Muscle of back (tissue), 11 donors: Measurements from ENCODE around the gene EPC1. TPM values are rescaled to one million over a fixed set of nuclear protein-coding genes. Genes with fewer than 3 reads are reported as not detected.
"Not testable (repeated sequence)": the region's sequence is repeated elsewhere in the genome, so short reads cannot be mapped to it uniquely, and the experiment has no call there.

Experiments used
- DNase-seq, 3 donors: peaks; one replicate each; pipeline versions ENCODE4 v3.0.0 to v3.0.0-alpha.2; 2013
- polyA plus RNA-seq, 10 donors: library from polyadenylated mRNA; unstranded; fragments of 120-200 nt; gene quantifications; one replicate each; pipeline ENCODE4 v1.2.1, GENCODE V29; 2013; ENCODE audit not compliant: insufficient read length in 10 of 10

The EPC1 gene
- polyA plus RNA-seq, 10 donors, result 31.9 to 54.2 (median 44.1) TPM

GRCh38 chr10:32295027-32295426 lies 51.9 kb downstream of the EPC1 start:
- no peak for DNase-seq

- no peak for DNase-seq
These were observed 53.4 kb downstream of the EPC1 start for GRCh38 chr10:32293581-32293980.

- DNase-seq, result no peak
These were observed 67.2 kb downstream of the EPC1 start for GRCh38 chr10:32279795-32280194.

DNA sequence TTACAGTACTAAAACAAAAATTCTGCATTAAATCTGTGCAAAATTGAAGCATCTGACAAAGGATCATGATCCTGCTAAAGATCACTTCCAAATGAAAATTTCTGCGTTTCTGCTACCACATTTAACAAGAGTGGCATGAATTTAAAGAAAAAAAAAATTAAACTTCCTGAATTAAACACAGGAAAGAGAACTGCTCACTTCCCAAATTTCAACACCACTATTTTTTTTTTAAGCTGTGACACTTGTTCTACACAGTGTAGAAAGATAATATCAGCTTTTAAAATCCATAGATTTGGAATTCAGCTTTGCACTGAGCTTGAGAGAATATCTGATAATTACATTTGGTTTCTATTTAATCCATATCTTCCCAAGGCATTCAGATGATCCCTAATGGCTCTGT lies 73.6 kb downstream of the EPC1 start:
- DNase-seq, result no peak

DNA sequence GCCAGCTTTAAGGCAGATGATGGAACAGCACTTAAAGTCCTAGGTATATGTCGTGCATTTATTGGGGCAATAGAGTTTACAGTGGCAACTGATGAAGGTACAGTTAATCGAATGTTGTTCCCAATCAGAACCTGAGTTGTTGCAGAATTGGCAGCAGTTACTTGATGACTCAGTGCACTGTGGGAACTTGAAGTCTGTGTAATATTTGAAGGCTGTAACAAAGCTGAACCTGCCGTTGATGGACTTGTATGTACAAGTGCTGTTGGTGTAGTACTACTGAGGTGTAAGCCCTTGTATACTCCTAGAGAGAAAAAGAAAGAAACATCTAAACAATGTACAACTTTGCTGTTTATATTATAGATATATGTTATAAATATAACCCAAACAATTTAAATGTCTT lies 75.3 kb downstream of the EPC1 start:
- no peak for DNase-seq

- DNase-seq, result no peak
These were observed 77.4 kb downstream of the EPC1 start for GRCh38 chr10:32269343-32270100.

DNA sequence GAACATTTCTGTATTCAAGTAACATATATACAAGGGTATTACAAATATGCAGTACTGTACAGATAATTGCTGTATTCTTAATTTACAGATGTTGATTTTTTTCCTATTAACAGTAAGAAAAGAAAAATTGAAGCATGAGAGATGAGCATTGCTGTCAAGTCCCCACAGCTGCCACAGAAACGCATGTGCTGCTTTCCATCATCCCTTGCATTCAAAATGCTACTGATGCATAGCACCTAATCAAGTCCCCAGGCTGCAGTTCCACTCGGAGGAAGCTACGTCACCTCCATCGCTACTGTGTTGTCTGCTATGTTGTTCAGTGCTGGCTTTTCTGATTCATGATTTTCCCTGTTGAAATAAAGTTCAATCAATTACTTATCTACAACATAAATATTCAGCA lies 78.2 kb downstream of the EPC1 start:
- no peak for DNase-seq

GRCh38 chr10:32266979-32267378 lies 80.0 kb downstream of the EPC1 start:
- no peak for DNase-seq

- no peak for DNase-seq
These were observed 80.4 kb downstream of the EPC1 start for GRCh38 chr10:32266566-32266965.

DNA sequence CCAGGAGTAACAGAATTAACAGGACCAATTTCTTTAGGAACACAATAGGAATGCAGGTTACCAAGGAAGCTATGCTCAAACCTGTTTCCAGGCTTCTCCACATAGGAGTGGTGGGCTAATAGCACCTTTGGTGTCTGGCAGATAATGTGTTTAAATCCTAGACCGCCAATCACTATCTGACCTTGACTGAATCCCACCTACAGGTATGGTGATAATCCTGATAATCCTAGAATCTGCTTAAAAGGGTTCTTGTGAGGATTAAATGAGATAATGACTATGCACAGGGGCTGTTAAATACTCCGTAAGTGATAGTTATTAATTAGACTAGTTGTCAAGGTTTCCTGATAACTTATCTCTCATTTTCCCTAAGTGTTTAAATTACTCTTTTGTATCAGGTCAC lies 81.2 kb downstream of the EPC1 start:
- DNase-seq, result no peak

GRCh38 chr10:32263300-32263699 lies 83.7 kb downstream of the EPC1 start:
- DNase-seq, result no peak

DNA sequence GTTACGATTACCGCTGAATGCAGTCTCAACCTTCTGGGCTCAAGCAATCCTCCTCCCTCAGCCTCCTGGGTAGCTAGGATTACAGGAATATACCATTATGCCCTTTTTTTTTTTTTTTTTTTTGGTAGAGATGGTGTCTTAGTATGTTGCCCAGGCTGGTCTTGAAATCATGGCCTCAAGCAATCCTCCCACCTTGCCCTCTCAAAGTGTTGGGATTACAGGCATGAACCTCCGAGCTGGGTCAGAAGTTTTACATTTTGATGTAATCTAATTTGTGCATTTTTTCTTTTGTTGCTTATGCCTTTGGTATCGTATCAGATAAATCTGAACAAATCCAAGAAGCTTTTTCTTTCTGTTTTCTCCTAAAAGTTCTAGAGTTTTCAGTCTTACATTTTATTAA lies 87.4 kb downstream of the EPC1 start:
- no peak for DNase-seq

DNA sequence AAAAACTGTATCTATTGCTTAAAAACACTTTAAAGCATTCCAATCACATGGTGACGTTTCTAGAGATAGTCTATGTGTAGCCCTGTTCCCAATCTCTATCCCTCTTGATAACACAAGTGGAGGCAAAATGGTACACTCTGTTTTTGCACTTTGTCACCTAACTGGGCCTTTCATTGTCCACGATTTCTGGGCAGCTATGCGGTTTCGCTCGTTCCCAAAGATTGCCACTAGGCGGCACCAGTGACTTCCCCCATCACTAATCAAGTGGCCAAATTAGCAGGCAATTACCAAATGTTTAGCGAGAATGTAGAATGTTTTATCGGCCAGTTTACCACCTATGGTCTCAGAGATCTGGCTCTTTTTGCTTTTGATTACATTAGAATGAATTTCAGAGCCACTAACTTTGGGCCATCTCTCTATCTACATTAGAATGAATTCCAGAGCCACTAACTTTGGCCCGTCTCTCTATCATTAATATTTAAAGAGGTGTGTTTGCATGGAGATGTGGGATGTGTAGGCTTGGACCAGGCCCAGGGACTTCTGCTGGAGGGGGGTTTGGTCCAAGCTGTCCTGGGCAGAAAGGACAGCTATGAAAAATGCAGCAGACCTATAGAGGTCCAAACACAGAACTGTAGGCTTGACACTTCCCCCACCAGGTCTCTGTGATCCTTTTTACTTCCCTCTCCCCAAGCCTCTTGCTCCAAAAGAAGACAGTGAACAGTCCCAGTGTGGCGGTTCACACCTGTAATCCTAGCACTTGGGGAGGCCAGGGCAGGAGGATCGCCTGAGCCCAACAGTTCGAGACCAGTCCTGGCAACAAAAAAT lies 90.1 kb downstream of the EPC1 start:
- DNase-seq, result peak; percentile 34 to 71 (median 49)

DNA sequence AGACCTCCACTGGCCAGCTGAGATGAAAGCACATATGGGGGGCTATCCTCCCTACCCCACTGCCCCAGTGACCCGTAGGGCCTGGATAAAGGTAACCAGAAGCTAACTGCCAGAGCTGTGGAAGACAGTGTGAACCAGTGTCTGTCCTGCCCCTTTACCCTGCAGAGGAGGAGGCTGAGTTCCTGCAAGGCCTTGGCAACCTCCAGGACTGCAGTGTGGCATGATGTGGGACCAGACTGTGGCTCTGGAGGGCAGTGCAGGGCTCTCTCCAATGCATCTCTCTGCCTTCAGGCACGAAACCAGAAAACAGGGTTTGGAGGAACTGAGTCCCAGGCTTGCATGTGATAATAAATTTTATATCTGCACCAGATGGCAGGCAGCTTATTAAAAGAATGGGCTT lies 93.1 kb downstream of the EPC1 start:
- DNase-seq, result no peak

GRCh38 chr10:32253276-32253675 lies 93.7 kb downstream of the EPC1 start:
- no peak for DNase-seq

- not testable (repeated sequence) for DNase-seq
These were observed 96.5 kb downstream of the EPC1 start for GRCh38 chr10:32250489-32250888.

DNA sequence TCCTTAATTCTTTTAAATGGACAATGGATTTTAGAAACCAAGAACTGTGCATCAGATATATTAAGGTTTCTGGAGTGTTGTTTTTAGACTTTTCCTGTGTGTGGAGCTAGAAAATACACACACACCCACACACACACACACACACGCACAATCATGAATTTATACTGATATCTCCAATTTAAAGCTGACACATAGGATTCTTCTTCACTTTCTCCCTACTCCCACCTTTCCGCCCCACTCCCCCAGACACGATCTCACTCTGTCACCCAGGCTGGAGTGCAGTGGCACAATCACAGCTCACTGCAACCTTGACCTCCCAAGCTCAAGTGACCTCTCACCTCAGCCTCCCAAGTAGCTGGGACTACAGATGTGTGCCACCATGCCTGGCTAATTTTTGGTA lies 100.3 kb downstream of the EPC1 start:
- DNase-seq, result no peak

- DNase-seq, result no peak
These were observed 101.2 kb downstream of the EPC1 start for GRCh38 chr10:32245760-32246159.

DNA sequence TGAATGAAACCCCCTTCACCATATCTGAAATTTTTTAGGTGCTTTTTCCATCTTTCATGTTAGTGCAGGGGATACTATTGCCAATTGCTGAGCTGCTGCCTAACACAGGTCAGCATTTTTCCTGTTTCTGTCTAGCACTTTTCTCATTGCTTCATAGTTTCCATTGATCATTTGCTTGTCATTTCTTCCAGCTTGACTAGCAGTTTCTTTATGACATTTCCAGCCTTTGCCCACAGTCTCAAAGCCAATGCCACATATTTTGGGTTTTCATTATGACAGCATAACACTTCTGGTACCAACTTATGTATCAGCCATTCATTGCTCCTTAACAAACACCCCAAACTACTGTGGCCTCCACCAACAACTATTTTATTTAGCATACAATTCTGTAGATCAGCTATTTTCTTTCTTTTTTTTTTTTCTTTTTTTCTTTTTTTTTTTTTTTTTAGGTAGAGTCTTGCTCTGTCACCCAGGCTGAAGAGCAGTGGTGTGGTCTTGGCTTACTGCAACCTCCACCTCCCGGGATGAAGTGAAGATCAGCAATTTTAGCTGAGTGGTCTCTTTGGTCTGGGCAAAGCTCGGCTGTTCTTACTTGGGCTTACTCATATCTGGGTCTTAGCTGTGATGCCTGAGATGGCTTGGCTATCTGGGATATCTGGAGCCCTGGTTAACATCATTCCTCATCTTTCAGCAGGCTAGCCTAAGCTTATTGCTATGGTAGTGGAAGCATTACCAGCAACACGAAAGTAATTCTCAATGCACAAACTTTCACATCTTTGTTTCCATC lies 102.3 kb downstream of the EPC1 start:
- peak in 1 of 3 donors; percentile 30 for DNase-seq

DNA sequence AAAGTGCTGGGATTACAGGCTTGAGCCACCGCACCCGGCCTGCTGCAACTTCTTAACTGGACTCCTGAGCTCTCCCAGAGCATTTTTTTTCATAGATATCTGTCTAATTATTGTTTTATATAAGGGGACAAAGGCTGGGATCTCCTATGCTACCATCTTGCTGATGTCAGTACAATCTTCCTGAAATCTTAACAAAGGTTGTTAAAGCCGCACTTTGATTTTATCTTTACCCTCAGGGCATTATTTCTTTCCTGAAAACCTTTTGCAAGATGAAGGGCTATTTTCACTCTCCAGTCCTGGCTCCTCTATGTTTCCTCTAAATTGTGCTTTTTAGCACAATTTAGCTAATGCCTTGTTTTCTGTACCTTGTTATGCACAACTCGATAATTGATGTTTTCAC lies 102.9 kb downstream of the EPC1 start:
- no peak for DNase-seq

- no peak for DNase-seq
These were observed 105.0 kb downstream of the EPC1 start for GRCh38 chr10:32241946-32242345.

DNA sequence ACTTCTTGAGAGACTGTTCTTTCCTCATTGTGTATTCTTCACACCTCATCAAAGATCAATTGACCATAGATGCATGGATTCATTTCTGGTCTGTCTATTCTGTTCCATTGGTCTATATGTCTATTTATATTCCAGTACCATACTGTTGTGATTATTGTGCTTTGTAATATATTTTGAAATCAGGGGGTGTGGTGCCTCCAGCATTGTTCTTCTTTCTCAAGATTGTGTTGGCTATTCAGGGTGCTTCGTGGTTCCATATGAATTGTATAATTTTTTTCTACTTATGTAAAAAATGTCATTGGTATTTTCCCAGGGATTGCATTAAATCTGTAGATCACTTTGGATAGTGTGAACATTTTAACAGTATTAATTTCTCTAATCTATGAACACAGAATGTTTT lies 106.5 kb downstream of the EPC1 start:
- no peak for DNase-seq

GRCh38 chr10:32239769-32240168 lies 107.2 kb downstream of the EPC1 start:
- peak in 1 of 3 donors; percentile 20 for DNase-seq
